MM.1S (cell line): Measurements from ENCODE around the gene MAP4.

Experiments
- EZH2 ChIP-seq: fragments of 300-600 bp; sonication (generic); optimal IDR thresholded peaks from 2 replicates; pipeline ENCODE3; 2017; ENCODE audit warnings: low read depth, mild to moderate bottlenecking, antibody characterized with exemption, low read length, mixed read lengths
- TF ChIP-seq, protein P1 (sequence below): fragments of 300-600 bp; sonication (generic); IDR thresholded peaks from 2 replicates; pipeline ENCODE4 v1.5.1; 2016; ENCODE audit warnings: antibody characterized with exemption, low read length, mixed read lengths

DNA sequence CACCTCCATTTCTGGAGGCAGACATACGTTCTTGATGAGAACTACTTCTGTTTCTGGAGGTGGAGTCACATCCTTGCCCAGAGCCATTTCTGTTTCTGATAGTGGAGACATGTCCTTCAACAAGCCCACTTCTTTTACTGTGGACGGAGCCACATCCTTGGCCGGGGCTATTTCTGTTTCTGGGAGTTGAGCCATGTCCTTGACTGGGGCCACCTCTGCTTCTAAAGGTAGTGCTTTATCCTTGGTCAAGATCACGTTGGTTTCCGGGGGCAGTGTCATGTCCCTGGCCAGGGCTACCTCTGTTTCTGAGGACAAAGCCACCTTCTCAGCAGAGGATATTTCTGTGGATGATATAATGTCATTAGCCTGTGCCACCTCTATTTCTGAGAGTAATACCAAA lies 100.0 kb downstream of the MAP4 start:
- TF ChIP-seq, protein P1, sequence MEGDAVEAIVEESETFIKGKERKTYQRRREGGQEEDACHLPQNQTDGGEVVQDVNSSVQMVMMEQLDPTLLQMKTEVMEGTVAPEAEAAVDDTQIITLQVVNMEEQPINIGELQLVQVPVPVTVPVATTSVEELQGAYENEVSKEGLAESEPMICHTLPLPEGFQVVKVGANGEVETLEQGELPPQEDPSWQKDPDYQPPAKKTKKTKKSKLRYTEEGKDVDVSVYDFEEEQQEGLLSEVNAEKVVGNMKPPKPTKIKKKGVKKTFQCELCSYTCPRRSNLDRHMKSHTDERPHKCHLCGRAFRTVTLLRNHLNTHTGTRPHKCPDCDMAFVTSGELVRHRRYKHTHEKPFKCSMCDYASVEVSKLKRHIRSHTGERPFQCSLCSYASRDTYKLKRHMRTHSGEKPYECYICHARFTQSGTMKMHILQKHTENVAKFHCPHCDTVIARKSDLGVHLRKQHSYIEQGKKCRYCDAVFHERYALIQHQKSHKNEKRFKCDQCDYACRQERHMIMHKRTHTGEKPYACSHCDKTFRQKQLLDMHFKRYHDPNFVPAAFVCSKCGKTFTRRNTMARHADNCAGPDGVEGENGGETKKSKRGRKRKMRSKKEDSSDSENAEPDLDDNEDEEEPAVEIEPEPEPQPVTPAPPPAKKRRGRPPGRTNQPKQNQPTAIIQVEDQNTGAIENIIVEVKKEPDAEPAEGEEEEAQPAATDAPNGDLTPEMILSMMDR = no peak
- no peak for TF ChIP-seq EZH2
